Activated T-cell treated with anti-CD3 and anti-CD28 coated beads, Interleukin-2, amount 50 U/mL, for 4 hours (primary cell): Measurements from ENCODE around the gene DCTPP1. TPM values are rescaled to one million over a fixed set of nuclear protein-coding genes. Genes with fewer than 3 reads are reported as not detected.
"Not testable (repeated sequence)": the region's sequence is repeated elsewhere in the genome, so short reads cannot be mapped to it uniquely, and the experiment has no call there.

ENCODE experiments used
- ATAC-seq, 2 donors: fragments of 200-7000 bp; cut with Tn5 transposase; one replicate each; pipeline ENCODE4 v1.10.0; 2021
- DNase-seq: peaks from one replicate; pipeline ENCODE4 v3.0.0-alpha.2; 2020
- H3K27me3 Mint-ChIP-seq: one replicate; pipeline ENCODE4 v1.8.0; 2021; ENCODE audit warnings: low read depth, mixed read lengths
- H3K36me3 Mint-ChIP-seq: one replicate; pipeline ENCODE4 v1.8.0; 2022; ENCODE audit warnings: mixed read lengths; ENCODE audit not compliant: insufficient read depth
- H3K4me1 Mint-ChIP-seq: one replicate; pipeline ENCODE4 v1.8.0; 2021; ENCODE audit warnings: low read depth, mixed read lengths
- H3K4me3 Mint-ChIP-seq: one replicate; pipeline ENCODE4 v1.8.0; 2021; ENCODE audit warnings: mild to moderate bottlenecking, moderate library complexity, mixed read lengths
- H3K9me3 Mint-ChIP-seq: one replicate; pipeline ENCODE4 v1.8.0; 2021; ENCODE audit warnings: mixed read lengths
- total RNA-seq, 3 donors: library from RNA; stranded (reverse); gene quantifications; one replicate each; pipeline ENCODE4 v1.2.1, GENCODE V29; 2021

Gene DCTPP1
- total RNA-seq, 3 donors from 2014 or later: 226 to 283 (median 250) TPM

GRCh38 chr16:30458561-30459394 is 28.9 kb upstream of the DCTPP1 start:
- Mint-ChIP-seq H3K4me3 (peak overlapping the region; percentile 62), H3K4me1 (peaks cover 46% of the 10 kb centered on the region), H3K36me3 (no peaks in the 10 kb centered on the region), H3K27me3 (no peaks in the 10 kb centered on the region), H3K9me3 (no peaks in the 10 kb centered on the region)
- ATAC-seq: peak; percentile 98 to 99
- peak; percentile 72 for DNase-seq

- Mint-ChIP-seq H3K9me3 (no peaks in the 10 kb centered on the region), H3K4me1 (peaks cover 42% of the 10 kb centered on the region), H3K27me3 (no peaks in the 10 kb centered on the region), H3K4me3 (peak overlapping the region; percentile 62), H3K36me3 (no peaks in the 10 kb centered on the region)
- ATAC-seq: no peak
- DNase-seq: no peak
Observed at GRCh38 chr16:30457743-30458560, 28.1 kb upstream of the DCTPP1 start.

GRCh38 chr16:30457256-30457655 is 27.4 kb upstream of the DCTPP1 start:
- H3K4me1 Mint-ChIP-seq: peaks cover 48% of the 10 kb centered on the region
- H3K9me3 Mint-ChIP-seq: no peaks in the 10 kb centered on the region
- H3K36me3 Mint-ChIP-seq: no peaks in the 10 kb centered on the region
- ATAC-seq (no peak), DNase-seq (no peak)
- H3K4me3 Mint-ChIP-seq: no peak overlapping the region
- H3K27me3 Mint-ChIP-seq: no peaks in the 10 kb centered on the region

GRCh38 chr16:30456302-30456701 is 26.5 kb upstream of the DCTPP1 start:
- Mint-ChIP-seq H3K36me3 (no peaks in the 10 kb centered on the region), H3K27me3 (no peaks in the 10 kb centered on the region), H3K9me3 (no peaks in the 10 kb centered on the region), H3K4me1 (peaks cover 45% of the 10 kb centered on the region), H3K4me3 (no peak overlapping the region)
- DNase-seq: no peak
- ATAC-seq: peak in 1 of 2 donors; percentile 4

- DNase-seq, H3K4me3 Mint-ChIP-seq, H3K9me3 Mint-ChIP-seq, H3K36me3 Mint-ChIP-seq, ATAC-seq, H3K27me3 Mint-ChIP-seq: not testable (repeated sequence)
- peaks cover 42% of the 10 kb centered on the region for H3K4me1 Mint-ChIP-seq
Observed at GRCh38 chr16:30452709-30453580, 23.1 kb upstream of the DCTPP1 start.

- Mint-ChIP-seq H3K9me3 (no peaks in the 10 kb centered on the region), H3K36me3 (peaks cover 5% of the 10 kb centered on the region), H3K4me3 (no peak overlapping the region), H3K27me3 (no peaks in the 10 kb centered on the region), H3K4me1 (peaks cover 40% of the 10 kb centered on the region)
- DNase-seq: no peak
- ATAC-seq: no peak
Observed at GRCh38 chr16:30449116-30449435, 19.2 kb upstream of the DCTPP1 start.

- Mint-ChIP-seq H3K9me3 (no peaks in the 10 kb centered on the region), H3K4me3 (no peak overlapping the region), H3K36me3 (peaks cover 16% of the 10 kb centered on the region), H3K4me1 (peaks cover 49% of the 10 kb centered on the region), H3K27me3 (no peaks in the 10 kb centered on the region)
- DNase-seq (no peak), ATAC-seq (no peak)
Observed at GRCh38 chr16:30447512-30448226, 17.8 kb upstream of the DCTPP1 start.

GRCh38 chr16:30446203-30446595 is 16.4 kb upstream of the DCTPP1 start:
- ATAC-seq (no peak), DNase-seq (no peak)
- Mint-ChIP-seq H3K4me3 (peak overlapping the region; percentile 90), H3K4me1 (peaks cover 45% of the 10 kb centered on the region), H3K27me3 (no peaks in the 10 kb centered on the region), H3K9me3 (no peaks in the 10 kb centered on the region), H3K36me3 (peaks cover 16% of the 10 kb centered on the region)

- no peaks in the 10 kb centered on the region for H3K9me3 Mint-ChIP-seq
- no peaks in the 10 kb centered on the region for H3K27me3 Mint-ChIP-seq
- DNase-seq (peak; percentile 93), ATAC-seq (peak; percentile 97 to 98)
- H3K4me1 Mint-ChIP-seq: peaks cover 40% of the 10 kb centered on the region
- H3K36me3 Mint-ChIP-seq: peaks cover 16% of the 10 kb centered on the region
- H3K4me3 Mint-ChIP-seq: peak within 1 kb of the TSS; percentile 90
Observed at GRCh38 chr16:30445408-30446202, 15.8 kb upstream of the DCTPP1 start, which contains the start of gene SEPHS2. Gene SEPHS2 (minus strand): TSS chr16:30445874. CDS start chr16:30445727, 147 bp downstream.

- peak overlapping the region; percentile 90 for H3K4me3 Mint-ChIP-seq
- H3K36me3 Mint-ChIP-seq: peaks cover 16% of the 10 kb centered on the region
- no peaks in the 10 kb centered on the region for H3K9me3 Mint-ChIP-seq
- no peaks in the 10 kb centered on the region for H3K27me3 Mint-ChIP-seq
- H3K4me1 Mint-ChIP-seq: peaks cover 35% of the 10 kb centered on the region
- DNase-seq (no peak), ATAC-seq (no peak)
Observed at GRCh38 chr16:30445149-30445407, 15.2 kb upstream of the DCTPP1 start.

- H3K27me3 Mint-ChIP-seq: no peaks in the 10 kb centered on the region
- H3K9me3 Mint-ChIP-seq: no peaks in the 10 kb centered on the region
- DNase-seq (no peak), ATAC-seq (no peak)
- peaks cover 16% of the 10 kb centered on the region for H3K36me3 Mint-ChIP-seq
- peaks cover 31% of the 10 kb centered on the region for H3K4me1 Mint-ChIP-seq
- peak overlapping the region; percentile 90 for H3K4me3 Mint-ChIP-seq
Observed at GRCh38 chr16:30444231-30445148, 14.7 kb upstream of the DCTPP1 start.

GRCh38 chr16:30443631-30444030 is 13.8 kb upstream of the DCTPP1 start:
- Mint-ChIP-seq H3K27me3 (no peaks in the 10 kb centered on the region), H3K36me3 (peaks cover 16% of the 10 kb centered on the region), H3K9me3 (no peaks in the 10 kb centered on the region), H3K4me3 (peak overlapping the region; percentile 90), H3K4me1 (peaks cover 30% of the 10 kb centered on the region)
- no peak for ATAC-seq
- DNase-seq: no peak
